Neural cell (in vitro differentiated cells): Measurements from ENCODE around the gene NCOA7. TPM values are rescaled to one million over a fixed set of nuclear protein-coding genes. Genes with fewer than 3 reads are reported as not detected.

Source experiments
- H2AFZ ChIP-seq: fragments of 200-600, 300-800 bp; sonication (generic), shearing (Covaris generic); 2 replicates; pipeline ENCODE4 v1.6.0; 2014; ENCODE audit warnings: low read depth, mild to moderate bottlenecking, antibody characterized with exemption, low read length, moderate library complexity
- H3F3A ChIP-seq: fragments of 200-600 bp; shearing (Covaris generic); 2 replicates; pipeline ENCODE4 v1.6.1; 2016; ENCODE audit warnings: mild to moderate bottlenecking, moderate library complexity, mixed read lengths, antibody characterized with exemption, low read length; ENCODE audit not compliant: insufficient read depth, poor library complexity, severe bottlenecking
- H3K27ac ChIP-seq: fragments of 200-600, 300-800 bp; sonication (generic), shearing (Covaris generic); 2 replicates; pipeline ENCODE4 v1.5.1; 2014; ENCODE audit warnings: mild to moderate bottlenecking, low read length, moderate library complexity
- H3K27me3 ChIP-seq: fragments of 300-800, 200-600 bp; sonication (generic), shearing (Covaris generic); 2 replicates; pipeline ENCODE4 v1.6.0; 2014; ENCODE audit warnings: mild to moderate bottlenecking, low read depth, low read length, moderate library complexity; ENCODE audit not compliant: insufficient read depth
- H3K36me3 ChIP-seq: fragments of 300-800, 200-600 bp; sonication (generic), shearing (Covaris generic); 2 replicates; pipeline ENCODE4 v1.5.1; 2014; ENCODE audit warnings: mild to moderate bottlenecking, antibody characterized with exemption, low read length, moderate library complexity; ENCODE audit not compliant: insufficient read depth
- H3K4me2 ChIP-seq: fragments of 300-800, 200-600 bp; sonication (generic), shearing (Covaris generic); 2 replicates; pipeline ENCODE4 v1.6.0; 2014; ENCODE audit warnings: mild to moderate bottlenecking, low read length
- H3K4me3 ChIP-seq: fragments of 300-800, 200-600 bp; sonication (generic), shearing (Covaris generic); 2 replicates; pipeline ENCODE4 v1.5.1; 2014; ENCODE audit warnings: mild to moderate bottlenecking, low read length, moderate library complexity
- H3K79me2 ChIP-seq: fragments of 200-600 bp; shearing (Covaris generic); replicated peaks from 2 replicates; pipeline ENCODE4 v1.6.0; 2014; ENCODE audit warnings: mild to moderate bottlenecking, low read length, moderate library complexity; ENCODE audit not compliant: insufficient read depth
- H3K9ac ChIP-seq: fragments of 300-800, 200-600 bp; sonication (generic), shearing (Covaris generic); 2 replicates; pipeline ENCODE4 v1.6.1; 2016; ENCODE audit warnings: mild to moderate bottlenecking, low read length, mixed read lengths
- H3K9me2 ChIP-seq: fragments of 200-600 bp; shearing (Covaris generic); 2 replicates; pipeline ENCODE4 v1.6.1; 2016; ENCODE audit warnings: mild to moderate bottlenecking, low read length, mixed read lengths; ENCODE audit not compliant: insufficient read depth
- H3K9me3 ChIP-seq: fragments of 200-600, 300-800 bp; sonication (generic), shearing (Covaris generic); 2 replicates; pipeline ENCODE4 v1.6.1; 2016; ENCODE audit warnings: mild to moderate bottlenecking, mixed run types, low read length, moderate library complexity, mixed read lengths
- H4K20me1 ChIP-seq: fragments of 200-600 bp; shearing (Covaris generic); 2 replicates; pipeline ENCODE4 v1.6.1; 2016; ENCODE audit warnings: mild to moderate bottlenecking, mixed run types; ENCODE audit not compliant: insufficient read depth
- CTCF ChIP-seq: fragments of 450-650 bp; IDR thresholded peaks from 2 replicates; pipeline ENCODE4 v1.5.1; 2014; ENCODE audit warnings: antibody characterized with exemption, mild to moderate bottlenecking, moderate library complexity; ENCODE audit not compliant: poor library complexity, severe bottlenecking
- EP300 ChIP-seq: fragments of 450-650 bp; conservative IDR thresholded peaks from 2 replicates; pipeline ENCODE4 v1.6.1; 2014; ENCODE audit warnings: antibody characterized with exemption, mild to moderate bottlenecking, moderate library complexity; ENCODE audit not compliant: poor library complexity, severe bottlenecking
- EZH2 ChIP-seq: fragments of 200-600, 300-800 bp; shearing (Covaris generic), sonication (generic); IDR thresholded peaks from 2 replicates; pipeline ENCODE4 v1.6.1; 2014; ENCODE audit warnings: antibody characterized with exemption, low read length, borderline replicate concordance, mild to moderate bottlenecking; ENCODE audit not compliant: insufficient read depth, poor library complexity, severe bottlenecking
- MXI1 ChIP-seq: fragments of 450-650 bp; conservative IDR thresholded peaks from 2 replicates; pipeline ENCODE4 v1.6.1; 2014; ENCODE audit warnings: antibody characterized with exemption, mild to moderate bottlenecking; ENCODE audit not compliant: poor library complexity, severe bottlenecking
- POLR2AphosphoS5 ChIP-seq: IDR thresholded peaks from 2 replicates; pipeline ENCODE4 v1.6.1; 2012
- RAD21 ChIP-seq: fragments of 450-650 bp; conservative IDR thresholded peaks from 2 replicates; pipeline ENCODE4 v1.6.1; 2014; ENCODE audit warnings: antibody characterized with exemption, mild to moderate bottlenecking, moderate library complexity
- REST ChIP-seq: IDR thresholded peaks from 2 replicates; pipeline ENCODE4 v1.6.1; 2012; ENCODE audit warnings: borderline replicate concordance
- SMC3 ChIP-seq: fragments of 450-650 bp; conservative IDR thresholded peaks from 2 replicates; pipeline ENCODE4 v1.6.1; 2014; ENCODE audit warnings: antibody characterized with exemption, mild to moderate bottlenecking, moderate library complexity; ENCODE audit not compliant: poor library complexity
- TAF1 ChIP-seq: IDR thresholded peaks from 2 replicates; pipeline ENCODE4 v1.6.1; 2012; ENCODE audit warnings: low read depth
- polyA plus RNA-seq: library from polyadenylated mRNA; depleted of rRNA; stranded (reverse); fragments of >200 nt; gene quantifications from 2 replicates; pipeline ENCODE4 v1.2.3, GENCODE V29; 2014

NCOA7 gene
- polyA plus RNA-seq, 1 donor from 2014 or later: 17.1 TPM

GRCh38 chr6:125957391-125957693 lies 166.6 kb downstream of the NCOA7 start:
- no peaks in the 10 kb centered on the region for H3K9me3 ChIP-seq
- H3K27me3 ChIP-seq: no peaks in the 10 kb centered on the region
- no peak for TF ChIP-seq SMC3
- no peak for TF ChIP-seq POLR2AphosphoS5
- no peak for TF ChIP-seq CTCF
- H2AFZ ChIP-seq: peak overlapping the region; percentile 91
- H3K27ac ChIP-seq: peak overlapping the region; percentile 97
- H4K20me1 ChIP-seq: no peaks in the 10 kb centered on the region
- H3K36me3 ChIP-seq: no peaks in the 10 kb centered on the region
- H3K4me2 ChIP-seq: peak overlapping the region; percentile 98
- no peaks in the 10 kb centered on the region for H3K9me2 ChIP-seq
- H3K79me2 ChIP-seq: peaks cover 25% of the 10 kb centered on the region
- peak overlapping the region; percentile 98 for H3K9ac ChIP-seq
- no peaks in the 10 kb centered on the region for H3F3A ChIP-seq
- peak overlapping the region; percentile 95 for H3K4me3 ChIP-seq

GRCh38 chr6:125957845-125958244 lies 167.1 kb downstream of the NCOA7 start:
- H3K79me2 ChIP-seq: peaks cover 25% of the 10 kb centered on the region
- no peaks in the 10 kb centered on the region for H3K9me2 ChIP-seq
- no peaks in the 10 kb centered on the region for H3F3A ChIP-seq
- H3K9me3 ChIP-seq: no peaks in the 10 kb centered on the region
- H3K4me3 ChIP-seq: peak overlapping the region; percentile 95
- H3K27me3 ChIP-seq: no peaks in the 10 kb centered on the region
- no peaks in the 10 kb centered on the region for H3K36me3 ChIP-seq
- peak overlapping the region; percentile 97 for H3K27ac ChIP-seq
- H4K20me1 ChIP-seq: no peaks in the 10 kb centered on the region
- H3K9ac ChIP-seq: peak overlapping the region; percentile 98
- H3K4me2 ChIP-seq: peak overlapping the region; percentile 98
- peak overlapping the region; percentile 91 for H2AFZ ChIP-seq
- TF ChIP-seq EZH2 (no peak), REST (no peak), MXI1 (no peak), SMC3 (no peak), TAF1 (no peak), RAD21 (no peak), EP300 (no peak), POLR2AphosphoS5 (no peak)

- Histone ChIP-seq H3K36me3 (no peaks in the 10 kb centered on the region), H3K79me2 (peaks cover 25% of the 10 kb centered on the region), H3K9ac (no peak overlapping the region), H3K9me2 (no peaks in the 10 kb centered on the region), H2AFZ (no peak overlapping the region), H3K27me3 (no peaks in the 10 kb centered on the region), H3K9me3 (no peaks in the 10 kb centered on the region), H4K20me1 (no peaks in the 10 kb centered on the region), H3K27ac (no peak overlapping the region), H3K4me2 (no peak overlapping the region), H3K4me3 (peak overlapping the region; percentile 95), H3F3A (no peaks in the 10 kb centered on the region)
- TF ChIP-seq MXI1 (no peak), TAF1 (no peak), CTCF (no peak), EP300 (no peak), RAD21 (no peak), REST (no peak), POLR2AphosphoS5 (no peak), SMC3 (no peak), EZH2 (no peak)
Measured at GRCh38 chr6:125959041-125959440, 168.3 kb downstream of the NCOA7 start.
